Prostate gland (tissue), 2 donors: ENCODE measurements around the gene MEF2B.

ENCODE experiments used
- CTCF ChIP-seq, 4 experiments: fragments of 200-600 bp in 2 of 4; fragments of 450-650 bp in 2 of 4; sonication (generic) in 2 of 4; IDR thresholded peaks; 1 replicate in 3 of 4; 2 replicates in 1 of 4; pipeline ENCODE4 v1.5.1; 2016 to 2019; ENCODE audit warnings: antibody characterized with exemption in 4 of 4, mild to moderate bottlenecking in 2 of 4, moderate library complexity in 2 of 4
- POLR2AphosphoS5 ChIP-seq: sonication (generic); formaldehyde crosslinking; IDR thresholded peaks from one replicate; pipeline ENCODE4 v1.6.1; 2017; ENCODE audit warnings: antibody characterized with exemption

- TF ChIP-seq CTCF (IDR thresholded peaks at IDR 0.05) (no peak), POLR2AphosphoS5 (no peak)
Observed at GRCh38 chr19:19101540-19101939, 68.5 kb downstream of the MEF2B start.
